HEK293 (cell line): ENCODE measurements around the gene DNAAF8.

Source experiments
- CTCF ChIA-PET: fragments of 350-600 bp; formaldehyde crosslinking; extraction: SDS; loops from one replicate; lab custom pipeline; 2021; ENCODE audit warnings: antibody characterized with exemption; lab: Yijun Ruan, JAX
- POLR2A ChIA-PET: fragments of 300-600 bp; formaldehyde crosslinking; extraction: SDS; loops from one replicate; lab custom pipeline; 2020; ENCODE audit warnings: antibody characterized with exemption, inconsistent platforms; lab: Yijun Ruan, JAX
- H3K27ac ChIP-seq: fragments of 200-500 bp; sonication (Bioruptor generic); 2 replicates; pipeline ENCODE4 v1.5.1; 2014; ENCODE audit warnings: low read depth, low read length, control low read depth, inconsistent platforms; ENCODE audit errors: extremely low read depth
- H3K36me3 ChIP-seq, 2 experiments: fragments of 200-500 bp in 1 of 2; sonication (Bioruptor generic) in 1 of 2; 1 replicate in 1 of 2; 2 replicates in 1 of 2; pipeline ENCODE4 v1.5.1; 2014 to 2017; ENCODE audit warnings: inconsistent platforms in 2 of 2, low read length in 2 of 2; ENCODE audit not compliant: control insufficient read depth in 2 of 2, insufficient read depth in 1 of 2
- H3K4me1 ChIP-seq: fragments of 200-500 bp; sonication (Bioruptor generic); 2 replicates; pipeline ENCODE4 v1.5.1; 2014; ENCODE audit warnings: mild to moderate bottlenecking, low read length, inconsistent platforms; ENCODE audit not compliant: control insufficient read depth, insufficient read depth
- H3K4me3 ChIP-seq: 2 replicates; pipeline ENCODE4 v1.5.1; 2011; ENCODE audit warnings: low read depth, mild to moderate bottlenecking, control low read depth, low read length, moderate library complexity
- H3K9me3 ChIP-seq: fragments of 200-500 bp; sonication (Bioruptor generic); 2 replicates; pipeline ENCODE4 v1.5.1; 2014; ENCODE audit warnings: low read depth, low read length, inconsistent platforms; ENCODE audit not compliant: control insufficient read depth, insufficient read depth
- GLI2 ChIP-seq: fragments of 450-650 bp; formaldehyde crosslinking; IDR thresholded peaks from 2 replicates; pipeline ENCODE4; 2017; ENCODE audit warnings: missing biosample characterization, missing genetic modification characterization, low read depth, borderline replicate concordance
- HOXA7 ChIP-seq: sonication (generic); formaldehyde crosslinking; IDR thresholded peaks from 2 replicates; pipeline ENCODE4 v1.8.1; 2022; ENCODE audit warnings: missing genetic modification reagents, borderline replicate concordance
- KLF1 ChIP-seq: fragments of 450-650 bp; formaldehyde crosslinking; IDR thresholded peaks from 2 replicates; pipeline ENCODE4 v1.5.1; 2016; ENCODE audit warnings: missing biosample characterization, missing genetic modification characterization
- KLF16 ChIP-seq: fragments of 450-650 bp; formaldehyde crosslinking; IDR thresholded peaks from 2 replicates; pipeline ENCODE4 v1.5.1; 2017; ENCODE audit warnings: missing biosample characterization, missing genetic modification characterization
- OVOL3 ChIP-seq: fragments of 450-650 bp; formaldehyde crosslinking; IDR thresholded peaks from 2 replicates; pipeline ENCODE4 v1.5.1; 2016; ENCODE audit warnings: missing biosample characterization, missing genetic modification characterization
- REPIN1 ChIP-seq: fragments of 450-650 bp; formaldehyde crosslinking; IDR thresholded peaks from 2 replicates; pipeline ENCODE4 v1.5.1; 2017; ENCODE audit warnings: missing biosample characterization, missing genetic modification characterization, low read depth
- REST ChIP-seq: fragments of 450-650 bp; formaldehyde crosslinking; IDR thresholded peaks from 2 replicates; pipeline ENCODE4 v1.5.1; 2016; ENCODE audit warnings: missing biosample characterization, missing genetic modification characterization
- SP2 ChIP-seq: fragments of 450-650 bp; formaldehyde crosslinking; IDR thresholded peaks from 2 replicates; pipeline ENCODE4 v1.5.1; 2016; ENCODE audit warnings: missing biosample characterization, missing genetic modification characterization
- SP3 ChIP-seq: fragments of 450-650 bp; formaldehyde crosslinking; IDR thresholded peaks from 2 replicates; pipeline ENCODE4 v1.5.1; 2016; ENCODE audit warnings: missing biosample characterization, missing genetic modification characterization
- ZNF114 ChIP-seq: fragments of 450-650 bp; formaldehyde crosslinking; IDR thresholded peaks from 2 replicates; pipeline ENCODE4 v1.5.0; 2017; ENCODE audit warnings: missing biosample characterization, missing genetic modification characterization
- ZNF146 ChIP-seq: fragments of 450-650 bp; formaldehyde crosslinking; IDR thresholded peaks from 2 replicates; pipeline ENCODE4 v1.5.1; 2016; ENCODE audit warnings: missing biosample characterization, missing genetic modification characterization
- ZNF24 ChIP-seq: fragments of 450-650 bp; formaldehyde crosslinking; IDR thresholded peaks from 2 replicates; pipeline ENCODE4 v1.5.1; 2016; ENCODE audit warnings: missing biosample characterization, missing genetic modification characterization
- ZNF302 ChIP-seq: fragments of 450-650 bp; formaldehyde crosslinking; IDR thresholded peaks from 2 replicates; pipeline ENCODE4 v1.5.1; 2016; ENCODE audit warnings: missing biosample characterization, missing genetic modification characterization, low read depth
- ZNF341 ChIP-seq: fragments of 450-650 bp; formaldehyde crosslinking; IDR thresholded peaks from 2 replicates; pipeline ENCODE4; 2016; ENCODE audit warnings: low read depth, missing biosample characterization, missing genetic modification characterization
- ZNF510 ChIP-seq: fragments of 450-650 bp; formaldehyde crosslinking; IDR thresholded peaks from 2 replicates; pipeline ENCODE4 v1.5.1; 2018; ENCODE audit warnings: mild to moderate bottlenecking, missing genetic modification characterization, missing biosample characterization; ENCODE audit not compliant: insufficient replicate concordance
- ZNF548 ChIP-seq: fragments of 450-650 bp; formaldehyde crosslinking; IDR thresholded peaks from 2 replicates; pipeline ENCODE4 v1.5.1; 2016; ENCODE audit warnings: missing biosample characterization, missing genetic modification characterization
- ZNF560 ChIP-seq: fragments of 450-650 bp; formaldehyde crosslinking; IDR thresholded peaks from 2 replicates; pipeline ENCODE4 v1.5.1; 2017; ENCODE audit warnings: missing biosample characterization, missing genetic modification characterization, borderline replicate concordance
- ZNF585B ChIP-seq: fragments of 450-650 bp; formaldehyde crosslinking; IDR thresholded peaks from 2 replicates; pipeline ENCODE4 v1.5.1; 2016; ENCODE audit warnings: missing biosample characterization, missing genetic modification characterization
- ZNF623 ChIP-seq: fragments of 450-650 bp; formaldehyde crosslinking; IDR thresholded peaks from 2 replicates; pipeline ENCODE4 v1.5.1; 2016; ENCODE audit warnings: missing biosample characterization, missing genetic modification characterization
- ZNF629 ChIP-seq: fragments of 450-650 bp; formaldehyde crosslinking; IDR thresholded peaks from 2 replicates; pipeline ENCODE4 v1.5.1; 2017; ENCODE audit warnings: missing biosample characterization, missing genetic modification characterization
- ZNF670 ChIP-seq: fragments of 450-650 bp; formaldehyde crosslinking; IDR thresholded peaks from 2 replicates; pipeline ENCODE4 v1.5.1; 2016; ENCODE audit warnings: missing biosample characterization, missing genetic modification characterization, low read depth
- ZXDB ChIP-seq: fragments of 450-650 bp; formaldehyde crosslinking; IDR thresholded peaks from 2 replicates; pipeline ENCODE4 v1.5.1; 2016; ENCODE audit warnings: missing biosample characterization, missing genetic modification characterization
- TF ChIP-seq, protein P1 (sequence below): fragments of 450-650 bp; formaldehyde crosslinking; IDR thresholded peaks from 2 replicates; pipeline ENCODE4 v1.5.1; 2016; ENCODE audit warnings: missing biosample characterization, missing genetic modification characterization, low read depth
- TF ChIP-seq, protein P2 (sequence below): fragments of 450-650 bp; IDR thresholded peaks from 2 replicates; pipeline ENCODE4 v1.5.1; 2018; ENCODE audit warnings: missing biosample characterization, mild to moderate bottlenecking, missing genetic modification characterization
- TF ChIP-seq, protein P3 (sequence below): fragments of 450-650 bp; formaldehyde crosslinking; IDR thresholded peaks from 2 replicates; pipeline ENCODE4 v1.5.0; 2017; ENCODE audit warnings: missing biosample characterization, missing genetic modification characterization, borderline replicate concordance

Gene DNAAF8

DNA sequence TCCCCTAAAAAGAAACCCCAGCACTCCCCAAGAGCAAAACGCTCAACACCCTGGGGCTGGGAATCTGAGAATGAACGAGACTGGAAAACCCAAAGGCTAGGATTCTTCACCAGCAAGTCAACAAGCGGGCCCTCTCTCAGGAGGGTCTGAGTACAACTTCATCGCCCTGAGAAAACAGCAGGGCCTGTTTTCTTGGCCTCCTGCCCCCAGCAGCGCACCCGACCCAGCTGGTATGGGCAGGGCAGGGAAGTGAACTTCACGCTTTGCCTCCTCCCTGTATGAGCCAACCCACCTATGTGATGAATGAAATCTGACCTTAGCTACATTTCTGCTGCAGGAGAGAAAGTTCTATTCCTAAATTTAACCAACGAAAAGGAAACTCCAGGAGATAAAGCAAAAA is 29.8 kb upstream of the DNAAF8 start:
- ChIA-PET CTCF (no interaction called here), POLR2A (interaction anchor here (1.0 to 1.7 kb wide), 2 partner anchors 10 to 30 kb away, joined by 3 to 5 read pairs; partner anchors contain the start of genes ANKS3 and DNAAF8)
- no peak overlapping the region for H3K27ac ChIP-seq
- no peaks in the 10 kb centered on the region for H3K4me1 ChIP-seq
- peaks cover 17 to 70% of the 10 kb centered on the region in 2 experiments; a peak in 2 of 3 replicates for H3K36me3 ChIP-seq
- TF ChIP-seq, protein P1, sequence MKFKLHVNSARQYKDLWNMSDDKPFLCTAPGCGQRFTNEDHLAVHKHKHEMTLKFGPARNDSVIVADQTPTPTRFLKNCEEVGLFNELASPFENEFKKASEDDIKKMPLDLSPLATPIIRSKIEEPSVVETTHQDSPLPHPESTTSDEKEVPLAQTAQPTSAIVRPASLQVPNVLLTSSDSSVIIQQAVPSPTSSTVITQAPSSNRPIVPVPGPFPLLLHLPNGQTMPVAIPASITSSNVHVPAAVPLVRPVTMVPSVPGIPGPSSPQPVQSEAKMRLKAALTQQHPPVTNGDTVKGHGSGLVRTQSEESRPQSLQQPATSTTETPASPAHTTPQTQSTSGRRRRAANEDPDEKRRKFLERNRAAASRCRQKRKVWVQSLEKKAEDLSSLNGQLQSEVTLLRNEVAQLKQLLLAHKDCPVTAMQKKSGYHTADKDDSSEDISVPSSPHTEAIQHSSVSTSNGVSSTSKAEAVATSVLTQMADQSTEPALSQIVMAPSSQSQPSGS (tag by site-specific recombination): no peak
- TF ChIP-seq HOXA7 (CRISPR knock-in tag): no peak
- H3K9me3 ChIP-seq: no peaks in the 10 kb centered on the region
- no peak overlapping the region for H3K4me3 ChIP-seq

- Histone ChIP-seq H3K36me3 (peaks cover 21 to 70% of the 10 kb centered on the region in 2 experiments; a peak in 2 of 3 replicates), H3K9me3 (no peaks in the 10 kb centered on the region), H3K4me1 (no peaks in the 10 kb centered on the region), H3K27ac (no peak overlapping the region), H3K4me3 (no peak overlapping the region)
- TF ChIP-seq REST (tag by site-specific recombination): no peak
- no peak for TF ChIP-seq ZNF560 (tag by site-specific recombination)
- no peak for TF ChIP-seq ZNF623 (tag by site-specific recombination)
- no peak for TF ChIP-seq ZNF510 (tag by site-specific recombination)
- TF ChIP-seq KLF16 (tag by site-specific recombination): no peak
- no peak for TF ChIP-seq SP2
- no peak for TF ChIP-seq ZNF341 (tag by site-specific recombination)
- no peak for TF ChIP-seq ZNF24
- TF ChIP-seq KLF1 (tag by site-specific recombination): no peak
- TF ChIP-seq ZNF670 (tag by site-specific recombination): no peak
- no peak for TF ChIP-seq SP3 (tag by site-specific recombination)
- no peak for TF ChIP-seq ZNF146
- no peak for TF ChIP-seq REPIN1
- TF ChIP-seq ZNF548: no peak
- TF ChIP-seq OVOL3 (tag by site-specific recombination): no peak
- no peak for TF ChIP-seq GLI2 (tag by site-specific recombination)
- ChIA-PET CTCF (no interaction called here), POLR2A (interaction anchor here (0.8 to 1.7 kb wide), 3 partner anchors 10 to 30 kb away, joined by 3 to 5 read pairs (median 3); partner anchors contain the start of genes ANKS3 and DNAAF8)
Measured at GRCh38 chr16:4704913-4705312, 29.4 kb upstream of the DNAAF8 start.

GRCh38 chr16:4706871-4707270 is 27.5 kb upstream of the DNAAF8 start:
- H3K4me3 ChIP-seq: no peak overlapping the region
- no peaks in the 10 kb centered on the region for H3K9me3 ChIP-seq
- no peak overlapping the region for H3K27ac ChIP-seq
- H3K4me1 ChIP-seq: no peaks in the 10 kb centered on the region
- POLR2A ChIA-PET: no interaction called here
- CTCF ChIA-PET: interaction anchor here (0.6 to 0.7 kb wide), 3 partner anchors 14 to 234 kb away, joined by 3 read pairs; no protein-coding TSS in a partner anchor
- H3K36me3 ChIP-seq: peaks cover 26 to 58% of the 10 kb centered on the region in 2 experiments; a peak in 2 of 3 replicates
- TF ChIP-seq ZNF585B (tag by site-specific recombination) (no peak), ZNF24 (no peak), ZNF302 (tag by site-specific recombination) (no peak), ZNF629 (tag by site-specific recombination) (no peak), ZXDB (tag by site-specific recombination) (no peak), ZNF114 (tag by site-specific recombination) (no peak)
- TF ChIP-seq, protein P2, sequence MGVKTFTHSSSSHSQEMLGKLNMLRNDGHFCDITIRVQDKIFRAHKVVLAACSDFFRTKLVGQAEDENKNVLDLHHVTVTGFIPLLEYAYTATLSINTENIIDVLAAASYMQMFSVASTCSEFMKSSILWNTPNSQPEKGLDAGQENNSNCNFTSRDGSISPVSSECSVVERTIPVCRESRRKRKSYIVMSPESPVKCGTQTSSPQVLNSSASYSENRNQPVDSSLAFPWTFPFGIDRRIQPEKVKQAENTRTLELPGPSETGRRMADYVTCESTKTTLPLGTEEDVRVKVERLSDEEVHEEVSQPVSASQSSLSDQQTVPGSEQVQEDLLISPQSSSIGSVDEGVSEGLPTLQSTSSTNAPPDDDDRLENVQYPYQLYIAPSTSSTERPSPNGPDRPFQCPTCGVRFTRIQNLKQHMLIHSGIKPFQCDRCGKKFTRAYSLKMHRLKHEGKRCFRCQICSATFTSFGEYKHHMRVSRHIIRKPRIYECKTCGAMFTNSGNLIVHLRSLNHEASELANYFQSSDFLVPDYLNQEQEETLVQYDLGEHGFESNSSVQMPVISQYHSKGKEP (tag by site-specific recombination): no peak
- TF ChIP-seq, protein P3, sequence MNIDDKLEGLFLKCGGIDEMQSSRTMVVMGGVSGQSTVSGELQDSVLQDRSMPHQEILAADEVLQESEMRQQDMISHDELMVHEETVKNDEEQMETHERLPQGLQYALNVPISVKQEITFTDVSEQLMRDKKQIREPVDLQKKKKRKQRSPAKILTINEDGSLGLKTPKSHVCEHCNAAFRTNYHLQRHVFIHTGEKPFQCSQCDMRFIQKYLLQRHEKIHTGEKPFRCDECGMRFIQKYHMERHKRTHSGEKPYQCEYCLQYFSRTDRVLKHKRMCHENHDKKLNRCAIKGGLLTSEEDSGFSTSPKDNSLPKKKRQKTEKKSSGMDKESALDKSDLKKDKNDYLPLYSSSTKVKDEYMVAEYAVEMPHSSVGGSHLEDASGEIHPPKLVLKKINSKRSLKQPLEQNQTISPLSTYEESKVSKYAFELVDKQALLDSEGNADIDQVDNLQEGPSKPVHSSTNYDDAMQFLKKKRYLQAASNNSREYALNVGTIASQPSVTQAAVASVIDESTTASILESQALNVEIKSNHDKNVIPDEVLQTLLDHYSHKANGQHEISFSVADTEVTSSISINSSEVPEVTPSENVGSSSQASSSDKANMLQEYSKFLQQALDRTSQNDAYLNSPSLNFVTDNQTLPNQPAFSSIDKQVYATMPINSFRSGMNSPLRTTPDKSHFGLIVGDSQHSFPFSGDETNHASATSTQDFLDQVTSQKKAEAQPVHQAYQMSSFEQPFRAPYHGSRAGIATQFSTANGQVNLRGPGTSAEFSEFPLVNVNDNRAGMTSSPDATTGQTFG (tag by site-specific recombination): no peak
